H1 (cell line): Measurements from ENCODE around the gene C12orf75. TPM values are rescaled to one million over a fixed set of nuclear protein-coding genes. Genes with fewer than 3 reads are reported as not detected.

ENCODE experiments used
- CTCF ChIA-PET: fragments of 300-600 bp; sonication (Branson Sonifier 250); formaldehyde crosslinking; loops from one replicate; lab custom pipeline; 2021; ENCODE audit not compliant: partially characterized antibody; lab: Charles Lee
- POLR2A ChIA-PET: fragments of 300-600 bp; sonication (Branson Sonifier 250); formaldehyde crosslinking; loops from one replicate; lab custom pipeline; 2021; ENCODE audit warnings: inconsistent platforms; ENCODE audit not compliant: partially characterized antibody; lab: Charles Lee
- DNase-seq, 2 experiments: peaks; one replicate each; pipeline versions ENCODE4 v3.0.0 to v3.0.0-alpha.2; 2010 to 2022; ENCODE audit warnings: low spot score in 2 of 2, low read depth in 1 of 2, mixed read lengths in 1 of 2
- FAIRE-seq: peaks from 2 replicates; lab custom pipeline; 2011; peaks lifted over from hg19 to GRCh38; lab: Jason Lieb, UNC
- H2AFZ ChIP-seq: 2 replicates; pipeline ENCODE4 v1.8.1; 2012; ENCODE audit warnings: low read length, inconsistent platforms
- H2AK5ac ChIP-seq: 2 replicates; pipeline ENCODE4 v1.6.1; 2013; ENCODE audit warnings: low read depth, low read length
- H2BK120ac ChIP-seq: replicated peaks from 2 replicates; pipeline ENCODE3; 2013; ENCODE audit warnings: low read depth, low read length, inconsistent platforms
- H2BK12ac ChIP-seq: 2 replicates; pipeline ENCODE4 v1.6.1; 2013; ENCODE audit warnings: low read depth, low read length
- H2BK15ac ChIP-seq: 2 replicates; pipeline ENCODE4 v1.6.1; 2013; ENCODE audit warnings: low read length
- H2BK20ac ChIP-seq: 2 replicates; pipeline ENCODE4 v1.6.1; 2013; ENCODE audit warnings: low read length
- H2BK5ac ChIP-seq: 2 replicates; pipeline ENCODE4 v1.6.1; 2013; ENCODE audit warnings: low read depth, low read length
- H3K14ac ChIP-seq: 2 replicates; pipeline ENCODE4 v1.6.1; 2013; ENCODE audit warnings: inconsistent platforms; ENCODE audit not compliant: insufficient read length
- H3K18ac ChIP-seq: 2 replicates; pipeline ENCODE4 v1.6.1; 2013; ENCODE audit warnings: low read length; ENCODE audit errors: extremely low read depth
- H3K23ac ChIP-seq: 2 replicates; pipeline ENCODE4 v1.6.1; 2013; ENCODE audit warnings: inconsistent platforms; ENCODE audit not compliant: insufficient read length
- H3K23me2 ChIP-seq: 2 replicates; pipeline ENCODE4 v1.6.1; 2013; ENCODE audit warnings: low read depth, low read length
- H3K27ac ChIP-seq: 2 replicates; pipeline ENCODE4 v1.6.1; 2011; ENCODE audit warnings: low read depth, low read length, inconsistent platforms
- H3K27me3 ChIP-seq, 4 experiments: replicated peaks in 1 of 4; 1 replicate in 1 of 4; 2 replicates in 3 of 4; pipeline versions ENCODE4 v1.6.1 to v1.8.1; 2011 to 2013; ENCODE audit warnings: low read length in 3 of 4, mild to moderate bottlenecking in 3 of 4, inconsistent platforms in 2 of 4, mixed read lengths in 2 of 4, moderate library complexity in 1 of 4; ENCODE audit not compliant: control insufficient read depth in 3 of 4, insufficient read depth in 3 of 4; ENCODE audit errors: extremely low read depth in 1 of 4
- H3K36me3 ChIP-seq, 4 experiments: 2 replicates each; pipeline versions ENCODE4 v1.6.1 to v1.8.1; 2011 to 2013; ENCODE audit warnings: mild to moderate bottlenecking in 4 of 4, low read length in 3 of 4, moderate library complexity in 2 of 4, control low read depth in 1 of 4, inconsistent platforms in 1 of 4; ENCODE audit not compliant: insufficient read depth in 4 of 4, control insufficient read depth in 2 of 4
- H3K4ac ChIP-seq: replicated peaks from 2 replicates; pipeline ENCODE3; 2013; ENCODE audit warnings: low read length, low read depth, mixed read lengths, inconsistent platforms; ENCODE audit not compliant: insufficient read length
- H3K4me1 ChIP-seq, 4 experiments: replicated peaks in 1 of 4; 1 replicate in 1 of 4; 2 replicates in 3 of 4; pipeline versions ENCODE4 v1.6.1 to v1.8.1; 2011 to 2013; ENCODE audit warnings: low read length in 3 of 4, inconsistent platforms in 2 of 4, mixed read lengths in 1 of 4; ENCODE audit not compliant: insufficient read depth in 4 of 4, control insufficient read depth in 3 of 4
- H3K4me2 ChIP-seq, 2 experiments: 2 replicates each; pipeline versions ENCODE4 v1.6.1 to v1.8.1; 2011 to 2013; ENCODE audit warnings: low read depth in 2 of 2, low read length in 2 of 2, control low read depth in 1 of 2, inconsistent platforms in 1 of 2, mild to moderate bottlenecking in 1 of 2; ENCODE audit not compliant: insufficient read depth in 1 of 2
- H3K4me3 ChIP-seq, 4 experiments: fragments of 200-600, 300-600 bp in 1 of 4; sonication (generic), shearing (Covaris generic), sonication (Bioruptor Twin) in 1 of 4; 2 replicates each; pipeline versions ENCODE4 v1.5.1 to v1.8.1; 2011 to 2016; ENCODE audit warnings: low read length in 4 of 4, low read depth in 3 of 4, control low read depth in 2 of 4, inconsistent platforms in 2 of 4, mild to moderate bottlenecking in 2 of 4, mixed read lengths in 1 of 4, moderate library complexity in 1 of 4; ENCODE audit not compliant: insufficient read depth in 2 of 4; ENCODE audit errors: extremely low read depth in 1 of 4
- H3K56ac ChIP-seq: replicated peaks from 2 replicates; pipeline ENCODE3; 2013; ENCODE audit warnings: low read depth, mild to moderate bottlenecking, mixed read lengths, low read length, inconsistent platforms; ENCODE audit not compliant: insufficient read length
- H3K79me1 ChIP-seq: 2 replicates; pipeline ENCODE4 v1.6.1; 2013; ENCODE audit warnings: low read depth, low read length, control low read depth
- H3K79me2 ChIP-seq, 2 experiments: 2 replicates each; pipeline versions ENCODE4 v1.6.1 to v1.8.1; 2012 to 2013; ENCODE audit warnings: low read length in 2 of 2, mild to moderate bottlenecking in 2 of 2, inconsistent platforms in 1 of 2; ENCODE audit not compliant: insufficient read depth in 2 of 2, control insufficient read depth in 1 of 2
- H3K9ac ChIP-seq, 4 experiments: replicated peaks in 1 of 4; 1 replicate in 1 of 4; 2 replicates in 3 of 4; pipeline versions ENCODE4 v1.6.1 to v1.8.1; 2011 to 2013; ENCODE audit warnings: low read depth in 3 of 4, low read length in 3 of 4, control low read depth in 2 of 4, mild to moderate bottlenecking in 2 of 4, moderate library complexity in 2 of 4, inconsistent platforms in 1 of 4; ENCODE audit errors: extremely low read depth in 1 of 4
- H3K9me3 ChIP-seq, 2 experiments: 2 replicates each; pipeline versions ENCODE4 v1.6.1 to v1.8.1; 2012 to 2013; ENCODE audit warnings: mild to moderate bottlenecking in 2 of 2, moderate library complexity in 2 of 2, control low read depth in 1 of 2, inconsistent platforms in 1 of 2, low read depth in 1 of 2, low read length in 1 of 2, mixed read lengths in 1 of 2; ENCODE audit not compliant: insufficient read depth in 2 of 2
- H4K20me1 ChIP-seq, 2 experiments: replicated peaks in 1 of 2; 2 replicates each; pipeline versions ENCODE3 to v1.8.1; 2011 to 2013; ENCODE audit warnings: inconsistent platforms in 2 of 2, low read length in 2 of 2, mild to moderate bottlenecking in 1 of 2; ENCODE audit not compliant: insufficient read depth in 2 of 2, control insufficient read depth in 1 of 2
- H4K5ac ChIP-seq: 2 replicates; pipeline ENCODE4 v1.6.1; 2013; ENCODE audit warnings: low read length, low read depth, mixed read lengths, inconsistent platforms; ENCODE audit not compliant: insufficient read length
- H4K8ac ChIP-seq: 2 replicates; pipeline ENCODE4 v1.8.0; 2013; ENCODE audit warnings: mild to moderate bottlenecking, moderate library complexity, low read length, inconsistent platforms; ENCODE audit not compliant: insufficient read depth; ENCODE audit errors: extremely low read depth
- H4K91ac ChIP-seq: replicated peaks from 2 replicates; pipeline ENCODE3; 2013; ENCODE audit warnings: low read length, mixed read lengths, inconsistent platforms; ENCODE audit not compliant: insufficient read length
- WGBS, 2 experiments: shearing (Covaris generic) in 1 of 2; methylation state at CpG; one replicate each; pipeline versions ENCODE4 v1.1.6 to v1.1.7; 2013 to 2015; ENCODE audit warnings: low lambda C conversion rate in 2 of 2, mixed read lengths in 2 of 2, inconsistent platforms in 1 of 2, low coverage in 1 of 2, missing lambda C conversion rate in 1 of 2; ENCODE audit not compliant: insufficient replicate concordance in 2 of 2, insufficient coverage in 1 of 2, insufficient read length in 1 of 2; ENCODE audit errors: extremely low coverage in 1 of 2, missing lambda C conversion rate in 1 of 2; 5-methylcytosine and 5-hydroxymethylcytosine counted together
- polyA plus RNA-seq, 7 experiments: library from polyadenylated mRNA; depleted of rRNA in 3 of 7; stranded (reverse) in 5 of 7; unstranded in 2 of 7; fragments of >200 nt in 5 of 7; fragments of 200-250 nt in 2 of 7; gene quantifications; 1 replicate in 5 of 7; 2 replicates in 1 of 7; 4 replicates in 1 of 7; pipeline versions ENCODE4 v1.2.1 to v1.2.3, GENCODE V29; 2011 to 2013; ENCODE audit warnings: missing spikeins in 2 of 7, mixed read lengths in 2 of 7
- total RNA-seq: library from RNA; stranded (reverse); fragmentation: NEBNext Ultra II Directional; extraction: Animal tissue kit (Norgen Biotek cat#: 25700); gene quantifications from 2 replicates; pipeline ENCODE4 v1.2.1, GENCODE V29; 2021

C12orf75 gene
- total and polyA plus RNA-seq, 2 of the 8 experiments (the other 6 are each of a cell fraction or from before 2014, with no cell fraction given) = 26.4 to 41.2 TPM

DNA sequence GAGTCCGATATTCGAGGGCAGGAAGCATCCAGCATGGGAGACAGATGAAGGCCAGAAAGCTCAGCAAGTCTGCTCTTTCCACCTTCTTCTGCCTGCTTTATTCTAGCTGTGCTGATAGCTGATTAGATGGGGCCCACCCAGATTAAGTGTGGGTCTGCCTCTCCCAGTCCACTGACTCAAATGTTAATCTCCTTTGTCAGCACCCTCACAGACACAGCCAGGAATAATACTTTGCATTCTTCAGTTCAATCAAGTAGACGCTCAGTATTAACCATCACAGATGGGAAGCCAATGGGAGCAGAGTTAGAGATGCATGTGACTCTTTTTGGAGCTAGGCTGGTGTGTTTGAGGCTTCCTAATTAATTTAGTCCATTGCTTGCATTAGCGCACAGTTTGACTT, 17.0 kb downstream of the C12orf75 start:
- H3K27me3 ChIP-seq = no peaks in the 10 kb centered on the region
- no peak overlapping the region for H2AFZ ChIP-seq
- H3K14ac ChIP-seq = no peak overlapping the region
- no peak overlapping the region for H2BK15ac ChIP-seq
- H2BK5ac ChIP-seq = no peak overlapping the region
- H3K23ac ChIP-seq = no peak overlapping the region
- FAIRE-seq (no peak), DNase-seq (no peak)
- no peak overlapping the region for H3K4me2 ChIP-seq
- H3K56ac ChIP-seq = no peak overlapping the region
- peaks cover 0 to 9% (median 4%) of the 10 kb centered on the region in 4 experiments; a peak in 3 of 7 replicates for H3K4me1 ChIP-seq
- H3K23me2 ChIP-seq = no peaks in the 10 kb centered on the region
- no peak overlapping the region for H4K8ac ChIP-seq
- CTCF ChIA-PET = interaction anchor here (1.0 kb wide), 1 partner anchor 27 kb away, joined by 3 read pairs; no protein-coding TSS in a partner anchor
- no peak overlapping the region for H2BK20ac ChIP-seq
- no peak overlapping the region for H3K27ac ChIP-seq
- H3K9me3 ChIP-seq = no peaks in the 10 kb centered on the region
- POLR2A ChIA-PET = interaction anchor here (0.6 to 1.3 kb wide), 2 partner anchors 16 to 53 kb away, joined by 3 to 4 read pairs; no protein-coding TSS in a partner anchor
- H3K79me2 ChIP-seq = no peaks in the 10 kb centered on the region
- H3K9ac ChIP-seq = no peak overlapping the region
- 0 out of 2 replicates have a peak, but pooled peaks cover 4% of the 10 kb centered on the region for H3K79me1 ChIP-seq
- H4K20me1 ChIP-seq = peaks cover 0 to 2% of the 10 kb centered on the region in 2 experiments
- no peak overlapping the region for H3K4ac ChIP-seq
- H2AK5ac ChIP-seq = no peak overlapping the region
- no peak overlapping the region for H3K4me3 ChIP-seq
- no peak overlapping the region for H4K5ac ChIP-seq
- H4K91ac ChIP-seq = no peak overlapping the region
- 80% methylated on average over 4 of the region's 4 CpGs; no CpG with 5 or more reads in 1 of the 2 experiments for WGBS, 2 experiments
- no peaks in the 10 kb centered on the region for H3K36me3 ChIP-seq
- no peak overlapping the region for H3K18ac ChIP-seq
- H2BK120ac ChIP-seq = no peak overlapping the region
- H2BK12ac ChIP-seq = no peak overlapping the region
